ENCODE results near the gene CLPTM1. TPM values are rescaled to one million over a fixed set of nuclear protein-coding genes. Genes with fewer than 3 reads are reported as not detected.

The CLPTM1 gene
- total RNA-seq, 1 experiment from 2014 or later = 24.3 TPM

DNA sequence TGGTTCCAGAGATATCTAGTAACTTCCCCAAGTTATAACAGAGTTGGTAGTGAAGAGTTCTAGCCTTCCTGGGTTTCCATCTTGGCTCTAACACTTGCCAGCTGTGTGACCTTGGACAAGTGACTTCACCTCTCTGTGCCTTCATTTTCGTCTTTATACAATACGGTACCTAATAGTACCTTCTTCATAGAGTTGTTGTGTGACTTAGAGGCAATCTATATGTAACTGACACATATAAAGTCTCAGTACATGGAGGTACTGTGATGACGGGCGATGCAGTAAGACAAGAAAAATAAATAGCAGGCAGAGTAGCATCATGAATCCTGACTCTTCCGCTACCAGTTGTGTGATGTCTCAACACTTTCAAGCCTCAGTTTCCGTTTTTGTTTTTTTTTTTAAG is 75.6 kb downstream of the CLPTM1 start:
- in situ Hi-C loops (cut with HindIII; ENCODE audit: low pct_unique_long_range_greater_than_20kb, low sequenced_read_pairs) = no loop called here

DNA sequence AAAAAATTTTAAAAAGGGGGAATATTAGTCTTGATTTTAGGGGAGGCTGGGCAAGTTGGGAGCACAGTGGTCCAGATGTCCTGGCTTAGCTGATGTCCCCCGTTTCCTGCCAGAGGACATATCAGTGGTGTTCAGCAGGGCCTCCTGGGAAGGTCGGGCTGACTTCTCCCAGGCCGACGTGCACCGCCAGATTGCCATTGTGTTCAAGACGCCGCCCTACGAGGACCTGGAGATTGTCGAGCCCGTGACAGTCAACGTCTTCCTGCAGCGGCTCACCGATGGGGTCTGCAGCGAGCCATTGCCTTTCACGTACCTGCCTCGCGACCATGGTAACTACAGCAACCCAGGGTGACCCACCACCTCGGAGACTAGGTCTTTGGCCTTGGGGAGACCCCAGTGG is 77.2 kb downstream of the CLPTM1 start:
- DNase-seq (ENCODE audit: low read depth) = no peak
- in situ Hi-C loops (cut with HindIII; ENCODE audit: low pct_unique_long_range_greater_than_20kb, low sequenced_read_pairs) = no loop called here

More for the DNA sequence above, 75.6 kb downstream of the CLPTM1 start:
- DNase-seq (ENCODE audit: low read depth) = no peak

DNA sequence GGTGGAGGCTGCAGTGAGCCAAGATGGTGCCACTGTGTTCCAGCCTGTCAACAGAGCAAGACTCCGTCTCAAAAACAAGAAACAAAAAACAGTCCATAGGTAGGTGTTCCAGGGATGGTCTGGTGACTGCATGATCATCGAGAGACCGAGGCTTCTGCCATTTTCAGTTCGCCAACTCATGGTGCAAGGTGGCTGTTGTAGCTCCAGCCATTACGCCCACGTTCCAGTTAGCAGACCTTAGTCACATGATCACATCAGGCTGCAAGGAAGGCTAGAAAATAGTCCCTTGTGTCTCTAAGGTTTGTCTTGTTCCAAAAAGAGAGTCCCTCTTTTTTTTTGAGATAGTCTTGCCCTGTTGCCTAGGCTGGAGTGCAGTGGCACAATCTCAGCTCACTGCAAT is 80.6 kb downstream of the CLPTM1 start:
- no peak for DNase-seq (ENCODE audit: low read depth)
- in situ Hi-C loops (cut with HindIII; ENCODE audit: low pct_unique_long_range_greater_than_20kb, low sequenced_read_pairs) = no loop called here

DNA sequence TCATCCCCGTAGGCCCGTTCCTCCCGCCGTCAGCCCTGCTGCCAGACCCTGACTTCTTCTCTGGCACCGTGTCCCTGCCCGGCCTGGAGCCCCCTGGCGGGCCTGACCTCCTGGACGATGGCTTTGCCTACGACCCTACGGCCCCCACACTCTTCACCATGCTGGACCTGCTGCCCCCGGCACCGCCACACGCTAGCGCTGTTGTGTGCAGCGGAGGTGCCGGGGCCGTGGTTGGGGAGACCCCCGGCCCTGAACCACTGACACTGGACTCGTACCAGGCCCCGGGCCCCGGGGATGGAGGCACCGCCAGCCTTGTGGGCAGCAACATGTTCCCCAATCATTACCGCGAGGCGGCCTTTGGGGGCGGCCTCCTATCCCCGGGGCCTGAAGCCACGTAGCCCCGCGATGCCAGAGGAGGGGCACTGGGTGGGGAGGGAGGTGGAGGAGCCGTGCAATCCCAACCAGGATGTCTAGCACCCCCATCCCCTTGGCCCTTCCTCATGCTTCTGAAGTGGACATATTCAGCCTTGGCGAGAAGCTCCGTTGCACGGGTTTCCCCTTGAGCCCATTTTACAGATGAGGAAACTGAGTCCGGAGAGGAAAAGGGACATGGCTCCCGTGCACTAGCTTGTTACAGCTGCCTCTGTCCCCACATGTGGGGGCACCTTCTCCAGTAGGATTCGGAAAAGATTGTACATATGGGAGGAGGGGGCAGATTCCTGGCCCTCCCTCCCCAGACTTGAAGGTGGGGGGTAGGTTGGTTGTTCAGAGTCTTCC is 82.4 kb downstream of the CLPTM1 start:
- no peak for DNase-seq (ENCODE audit: low read depth)
- in situ Hi-C loops (cut with HindIII; ENCODE audit: low pct_unique_long_range_greater_than_20kb, low sequenced_read_pairs) = no loop called here

DNA sequence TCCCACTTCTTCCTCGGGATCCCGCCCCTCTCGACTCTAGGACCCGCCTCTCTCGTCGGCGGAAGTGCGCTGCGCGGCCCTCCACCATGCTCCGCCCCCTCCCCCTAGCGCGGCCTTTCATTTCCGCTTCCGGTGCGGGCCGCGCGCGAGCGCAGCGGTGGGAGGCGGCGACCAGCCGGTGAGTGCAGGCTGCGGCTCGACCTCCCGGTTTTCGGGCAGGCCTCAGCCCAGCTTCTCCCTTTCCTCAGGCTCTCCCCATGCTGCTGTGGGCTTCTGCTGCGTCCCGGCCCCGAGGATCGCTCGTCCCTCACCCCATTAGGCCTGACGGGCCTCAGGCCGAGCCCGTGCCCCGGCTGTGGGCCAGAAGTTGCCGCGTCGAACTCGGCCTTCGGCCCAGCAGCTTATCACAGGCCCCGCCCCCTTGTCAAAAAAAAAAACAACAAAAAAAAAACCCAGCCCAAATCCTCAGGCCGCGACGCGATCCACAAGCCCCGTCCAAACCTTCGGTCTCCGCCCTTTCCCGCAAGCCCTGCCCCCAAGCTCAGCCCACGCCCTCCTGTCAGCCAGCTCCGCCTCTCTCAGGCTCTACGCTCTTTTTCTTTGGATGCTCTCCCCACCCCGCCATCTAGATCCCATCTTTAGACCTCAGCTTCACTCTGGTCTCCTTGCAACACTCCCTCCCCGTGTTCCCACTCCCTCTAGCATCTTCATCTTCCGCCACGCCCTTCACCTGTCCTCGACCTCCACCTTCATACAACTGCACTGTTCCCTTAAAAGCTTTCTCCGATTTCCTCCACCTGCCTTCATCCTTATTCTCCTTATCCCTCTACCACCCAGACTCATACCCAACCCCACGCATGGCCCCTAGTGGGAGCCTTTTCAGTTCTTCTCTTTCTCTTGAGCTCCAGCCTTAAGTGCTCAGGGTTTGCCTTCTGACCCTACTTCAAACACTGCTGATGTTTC is 84.0 kb downstream of the CLPTM1 start, which contains the start of gene CLASRP:
CLASRP (plus strand) TSS at position 115 of the 963 bp plus-strand sequence. CDS start 1,168 bp downstream, outside the sequence.
- in situ Hi-C loops (cut with HindIII; ENCODE audit: low pct_unique_long_range_greater_than_20kb, low sequenced_read_pairs) = no loop called here
- DNase-seq (ENCODE audit: low read depth) = peak; percentile 92

DNA sequence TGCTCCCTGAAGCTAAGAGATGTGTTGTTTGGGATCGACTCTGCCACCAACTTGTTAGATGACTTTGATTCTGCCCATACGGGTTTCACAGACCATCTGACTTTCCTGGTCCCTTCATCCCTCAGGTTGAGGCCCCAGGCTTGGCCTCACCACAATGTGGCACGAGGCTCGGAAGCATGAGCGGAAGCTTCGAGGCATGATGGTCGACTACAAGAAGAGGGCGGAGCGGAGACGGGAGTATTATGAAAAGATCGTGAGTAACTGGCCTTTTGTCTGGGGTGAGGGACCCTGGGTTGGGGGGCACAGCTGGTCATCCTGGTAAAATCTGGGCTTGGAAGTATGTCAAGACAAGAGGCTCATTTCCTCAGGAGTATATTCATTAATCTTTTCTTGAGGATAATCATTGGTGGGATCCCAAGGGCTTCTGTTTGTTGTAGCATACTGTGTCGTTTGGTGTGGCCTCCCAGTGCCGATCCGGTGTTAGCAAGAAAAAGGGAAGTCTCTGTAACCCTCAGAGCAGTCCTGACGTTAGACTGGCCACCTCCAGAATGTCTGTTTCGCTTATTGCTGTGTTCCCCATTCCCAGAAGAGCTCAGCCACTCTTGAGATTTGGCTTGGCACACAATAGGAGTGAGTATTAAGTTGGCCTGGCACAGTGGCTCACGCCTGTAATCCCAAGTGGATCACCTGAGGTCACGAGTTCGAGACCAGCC is 85.0 kb downstream of the CLPTM1 start:
- DNase-seq (ENCODE audit: low read depth) = no peak
- in situ Hi-C loops (cut with HindIII; ENCODE audit: low pct_unique_long_range_greater_than_20kb, low sequenced_read_pairs) = no loop called here

DNA sequence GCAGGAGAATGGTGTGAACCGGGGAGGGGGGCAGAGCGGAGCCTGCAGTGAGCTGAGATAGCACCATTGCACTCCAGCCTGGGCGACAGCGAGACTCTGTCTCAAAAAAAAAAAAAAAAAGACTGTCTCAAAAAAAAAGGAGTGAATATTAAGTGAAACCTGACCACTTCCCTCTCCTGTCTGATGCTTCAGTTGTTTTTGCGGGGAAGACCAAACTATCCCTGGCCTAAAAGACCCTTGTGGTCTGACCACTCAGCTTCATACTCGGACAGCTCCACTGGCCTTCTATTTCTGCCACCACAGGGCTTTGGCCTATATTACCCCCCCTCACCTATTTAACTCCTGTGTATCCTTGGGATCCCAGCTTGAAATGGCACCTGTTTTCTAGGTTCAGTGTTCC is 85.9 kb downstream of the CLPTM1 start:
- in situ Hi-C loops (cut with HindIII; ENCODE audit: low pct_unique_long_range_greater_than_20kb, low sequenced_read_pairs) = no loop called here
- no peak for DNase-seq (ENCODE audit: low read depth)

Other genes starting within 250 kb of the CLPTM1 start
- 0.95 and 4.2 TPM in 2 replicates for gene BCL3, start 206.7 kb upstream of the CLPTM1 start, total RNA-seq (2014; rRNA removed; shearing (Covaris generic); ENCODE audit: low replicate concordance)
- not detected in 2 replicates for gene CBLC, start 177.5 kb upstream of the CLPTM1 start, total RNA-seq (2014; rRNA removed; shearing (Covaris generic); ENCODE audit: low replicate concordance)
- 67.7 and 79.1 TPM in 2 replicates for gene BCAM, start 146.3 kb upstream of the CLPTM1 start, total RNA-seq (2014; rRNA removed; shearing (Covaris generic); ENCODE audit: low replicate concordance)
- 90.0 and 91.5 TPM in 2 replicates for gene NECTIN2, start 109.1 kb upstream of the CLPTM1 start, total RNA-seq (2014; rRNA removed; shearing (Covaris generic); ENCODE audit: low replicate concordance)
- 228 and 263 TPM in 2 replicates for gene TOMM40, start 64.1 kb upstream of the CLPTM1 start, total RNA-seq (2014; rRNA removed; shearing (Covaris generic); ENCODE audit: low replicate concordance)
- gene APOE, start 49.6 kb upstream of the CLPTM1 start, total RNA-seq (2014; rRNA removed; shearing (Covaris generic); ENCODE audit: low replicate concordance) = 1.8 and 6.7 TPM in 2 replicates
- gene APOC1, start 40.8 kb upstream of the CLPTM1 start, total RNA-seq (2014; rRNA removed; shearing (Covaris generic); ENCODE audit: low replicate concordance) = 6.1 and 24.1 TPM in 2 replicates
- gene APOC4, start 13.1 kb upstream of the CLPTM1 start, total RNA-seq (2014; rRNA removed; shearing (Covaris generic); ENCODE audit: low replicate concordance) = not detected in 2 replicates
- gene APOC2, start 9.3 kb upstream of the CLPTM1 start, total RNA-seq (2014; rRNA removed; shearing (Covaris generic); ENCODE audit: low replicate concordance) = not detected in 2 replicates
- 24.8 and 41.4 TPM in 2 replicates for gene RELB, start 46.1 kb downstream of the CLPTM1 start, total RNA-seq (2014; rRNA removed; shearing (Covaris generic); ENCODE audit: low replicate concordance)
- gene CLASRP, start 83.7 kb downstream of the CLPTM1 start, total RNA-seq (2014; rRNA removed; shearing (Covaris generic); ENCODE audit: low replicate concordance) = 10.1 and 13.8 TPM in 2 replicates
- not detected in 2 replicates for gene ZNF296, start 121.1 kb downstream of the CLPTM1 start, total RNA-seq (2014; rRNA removed; shearing (Covaris generic); ENCODE audit: low replicate concordance)
- 79.7 and 108 TPM in 2 replicates for gene GEMIN7, start 123.9 kb downstream of the CLPTM1 start, total RNA-seq (2014; rRNA removed; shearing (Covaris generic); ENCODE audit: low replicate concordance)
- gene PPP1R37, start 137.8 kb downstream of the CLPTM1 start, total RNA-seq (2014; rRNA removed; shearing (Covaris generic); ENCODE audit: low replicate concordance) = 95.2 and 106 TPM in 2 replicates
- gene NKPD1, start 205.6 kb downstream of the CLPTM1 start, total RNA-seq (2014; rRNA removed; shearing (Covaris generic); ENCODE audit: low replicate concordance) = not detected in 2 replicates
- gene TRAPPC6A, start 222.9 kb downstream of the CLPTM1 start, total RNA-seq (2014; rRNA removed; shearing (Covaris generic); ENCODE audit: low replicate concordance) = 46.7 and 82.4 TPM in 2 replicates
- gene BLOC1S3, start 223.4 kb downstream of the CLPTM1 start, total RNA-seq (2014; rRNA removed; shearing (Covaris generic); ENCODE audit: low replicate concordance) = 10.2 and 13.3 TPM in 2 replicates